ENCODE data around the gene ZNF582.

GRCh38 chr19:56377105-56377924 is 16.0 kb downstream of the ZNF582 start:
- TF ChIP-seq ESRRG (CRISPR knock-in tag; IDR thresholded peaks at IDR 0.05) (no peak), ARNTL (CRISPR knock-in tag; IDR thresholded peaks at IDR 0.05; ENCODE audit: borderline replicate concordance, low read depth) (no peak), RARB (CRISPR knock-in tag; IDR thresholded peaks at IDR 0.05) (no peak), CSDC2 (CRISPR knock-in tag; IDR thresholded peaks at IDR 0.05) (no peak), PPARA (CRISPR knock-in tag; IDR thresholded peaks at IDR 0.05; ENCODE audit: borderline replicate concordance) (no peak), ZFP3 (CRISPR knock-in tag; IDR thresholded peaks at IDR 0.05) (no peak)
